Caco-2 (cell line): ENCODE data around the gene NYAP2. TPM values are rescaled to one million over a fixed set of nuclear protein-coding genes. Genes with fewer than 3 reads are reported as not detected.

Experiments
- BruUV-seq: library from RNA; stranded (reverse); fragments of 400-500 nt; replicated peaks from 2 replicates; lab custom pipeline; 2021; lab: Mats Ljungman, UMichigan
- CTCF ChIA-PET: fragments of 300-600 bp; sonication (Branson Sonifier 250); formaldehyde crosslinking; loops from one replicate; lab custom pipeline; 2022; ENCODE audit warnings: antibody characterized with exemption; lab: Charles Lee
- POLR2A ChIA-PET: fragments of 300-600 bp; sonication (Branson Sonifier 250); formaldehyde crosslinking; loops from one replicate; lab custom pipeline; 2022; ENCODE audit warnings: antibody characterized with exemption; lab: Charles Lee
- DNase-seq, 2 experiments: peaks; one replicate each; pipeline versions ENCODE4 v3.0.0 to v3.0.0-alpha.2; 2020 to 2022
- H3K27me3 ChIP-seq: replicated peaks from 2 replicates; pipeline ENCODE4 v1.6.0; 2011; ENCODE audit warnings: low read length; ENCODE audit not compliant: control insufficient read depth, insufficient read depth
- H3K36me3 ChIP-seq: 2 replicates; pipeline ENCODE4 v1.5.1; 2011; ENCODE audit warnings: low read length; ENCODE audit not compliant: control insufficient read depth, insufficient read depth
- H3K4me1 ChIP-seq: fragments of 250-450 bp; sonication (Bioruptor Pico); 2 replicates; pipeline ENCODE4 v1.5.1; 2020; ENCODE audit warnings: mild to moderate bottlenecking
- H3K4me3 ChIP-seq: 2 replicates; pipeline ENCODE4 v1.5.1; 2011; ENCODE audit warnings: low read depth, mild to moderate bottlenecking, control low read depth, low read length
- H3K9me3 ChIP-seq: fragments of 250-450 bp; sonication (Bioruptor Pico); 2 replicates; pipeline ENCODE4 v1.5.1; 2020; ENCODE audit warnings: mild to moderate bottlenecking, moderate library complexity
- H3K27ac Mint-ChIP-seq: one replicate; pipeline ENCODE4 v1.8.0; 2022; ENCODE audit warnings: mixed read lengths; ENCODE audit not compliant: unreplicated experiment
- H3K27me3 Mint-ChIP-seq: one replicate; pipeline ENCODE4 v1.8.0; 2022; ENCODE audit warnings: mixed read lengths; ENCODE audit not compliant: insufficient read depth, unreplicated experiment
- H3K36me3 Mint-ChIP-seq: one replicate; pipeline ENCODE4 v1.8.0; 2022; ENCODE audit warnings: mild to moderate bottlenecking, mixed read lengths; ENCODE audit not compliant: insufficient read depth, unreplicated experiment
- H3K4me1 Mint-ChIP-seq: one replicate; pipeline ENCODE4 v1.8.0; 2022; ENCODE audit warnings: low read depth, mixed read lengths; ENCODE audit not compliant: unreplicated experiment
- H3K4me3 Mint-ChIP-seq: one replicate; pipeline ENCODE4 v1.8.0; 2022; ENCODE audit warnings: mild to moderate bottlenecking, moderate library complexity, mixed read lengths; ENCODE audit not compliant: unreplicated experiment
- H3K9me3 Mint-ChIP-seq: one replicate; pipeline ENCODE4 v1.8.0; 2022; ENCODE audit warnings: mixed read lengths; ENCODE audit not compliant: unreplicated experiment
- CTCF ChIP-seq, 2 experiments: fragments of 200-600 bp in 1 of 2; IDR thresholded peaks; 1 replicate in 1 of 2; 2 replicates in 1 of 2; pipeline versions ENCODE4 v1.5.1 to v1.8.0; 2011 to 2022; ENCODE audit warnings: antibody characterized with exemption in 1 of 2, control low read depth in 1 of 2, inconsistent platforms in 1 of 2, low read depth in 1 of 2, low read length in 1 of 2, mild to moderate bottlenecking in 1 of 2, moderate library complexity in 1 of 2; ENCODE audit not compliant: insufficient read depth in 1 of 2, severe bottlenecking in 1 of 2, unreplicated experiment in 1 of 2
- intact Hi-C: fragments of 100-400 bp; cut with micrococcal nuclease; formaldehyde crosslinking; loops from one replicate; pipeline ENCODE4 v1.10.0; 2022; ENCODE audit not compliant: unreplicated experiment
- total RNA-seq: library from RNA; stranded (reverse); gene quantifications from 2 replicates; pipeline ENCODE4 v1.2.3, GENCODE V29; 2022

The NYAP2 gene
- total RNA-seq, 1 experiment from 2014 or later: 0.11 TPM

- Mint-ChIP-seq H3K27ac (peak overlapping the region; percentile 94), H3K36me3 (no peaks in the 10 kb centered on the region), H3K4me3 (peak overlapping the region; percentile 66), H3K27me3 (no peaks in the 10 kb centered on the region), H3K4me1 (peaks cover 15% of the 10 kb centered on the region), H3K9me3 (peaks cover 9% of the 10 kb centered on the region)
- ChIA-PET POLR2A (no interaction called here), CTCF (no interaction called here)
- Histone ChIP-seq H3K4me3 (no peak overlapping the region), H3K27me3 (no peaks in the 10 kb centered on the region), H3K36me3 (no peaks in the 10 kb centered on the region), H3K4me1 (peaks cover 5% of the 10 kb centered on the region; the same call in 1 of the 2 replicates), H3K9me3 (no peaks in the 10 kb centered on the region; the same call in 1 of the 2 replicates)
- TF ChIP-seq CTCF (IDR thresholded peaks at IDR 0.05; ENCODE audit: insufficient read depth in 1 of 2, low read depth in 1 of 2, low read length in 1 of 2, severe bottlenecking in 1 of 2, unreplicated experiment in 1 of 2): no peak
- DNase-seq: peak in 1 of 2 experiments; percentile 3
- BruUV-seq: no TSS peak
- intact Hi-C loops: loop anchor here (5.0 kb wide), 1 partner anchor 41 kb away; no protein-coding TSS in a partner anchor
These were observed 113.5 kb downstream of the NYAP2 start for GRCh38 chr2:225512876-225513540.

GRCh38 chr2:225515033-225515432 lies 115.5 kb downstream of the NYAP2 start:
- H3K9me3 Mint-ChIP-seq: peaks cover 9% of the 10 kb centered on the region
- Histone ChIP-seq H3K36me3 (no peaks in the 10 kb centered on the region), H3K4me3 (no peak overlapping the region), H3K27me3 (no peaks in the 10 kb centered on the region), H3K9me3 (no peaks in the 10 kb centered on the region; the same call in 1 of the 2 replicates), H3K4me1 (peaks cover 5% of the 10 kb centered on the region; the same call in 1 of the 2 replicates)
- TF ChIP-seq CTCF (IDR thresholded peaks at IDR 0.05; ENCODE audit: insufficient read depth in 1 of 2, low read depth in 1 of 2, low read length in 1 of 2, severe bottlenecking in 1 of 2, unreplicated experiment in 1 of 2): no peak
- no peak overlapping the region for H3K27ac Mint-ChIP-seq
- intact Hi-C loops: no loop called here
- no peaks in the 10 kb centered on the region for H3K27me3 Mint-ChIP-seq
- peaks cover 15% of the 10 kb centered on the region for H3K4me1 Mint-ChIP-seq
- DNase-seq: no peak
- H3K4me3 Mint-ChIP-seq: no peak overlapping the region
- CTCF ChIA-PET: no interaction called here
- POLR2A ChIA-PET: no interaction called here
- BruUV-seq: no TSS peak
- H3K36me3 Mint-ChIP-seq: no peaks in the 10 kb centered on the region

GRCh38 chr2:225526760-225527390 lies 127.4 kb downstream of the NYAP2 start:
- no peak for TF ChIP-seq CTCF (IDR thresholded peaks at IDR 0.05; ENCODE audit: insufficient read depth in 1 of 2, low read depth in 1 of 2, low read length in 1 of 2, severe bottlenecking in 1 of 2, unreplicated experiment in 1 of 2)
- Mint-ChIP-seq H3K36me3 (no peaks in the 10 kb centered on the region), H3K27me3 (peaks cover 3% of the 10 kb centered on the region), H3K9me3 (no peaks in the 10 kb centered on the region), H3K4me1 (no peaks in the 10 kb centered on the region), H3K27ac (no peak overlapping the region), H3K4me3 (no peak overlapping the region)
- CTCF ChIA-PET: no interaction called here
- no peaks in the 10 kb centered on the region for H3K27me3 ChIP-seq
- POLR2A ChIA-PET: no interaction called here
- H3K4me1 ChIP-seq: no peaks in the 10 kb centered on the region
- H3K4me3 ChIP-seq: no peak overlapping the region
- no TSS peak for BruUV-seq
- DNase-seq: no peak
- H3K36me3 ChIP-seq: no peaks in the 10 kb centered on the region
- H3K9me3 ChIP-seq: no peaks in the 10 kb centered on the region
- intact Hi-C loops: no loop called here
